AG10803 (cell line): ENCODE data around the gene CCHCR1.

Source experiments
- DNase-seq: peaks from one replicate; pipeline ENCODE4 v3.0.0; 2010; ENCODE audit warnings: low read depth
- H3K4me3 ChIP-seq: 2 replicates; pipeline ENCODE4 v1.5.1; 2011; ENCODE audit warnings: mild to moderate bottlenecking, low read length, control low read depth
- CTCF ChIP-seq: conservative IDR thresholded peaks from 2 replicates; pipeline ENCODE4 v1.5.1; 2011; ENCODE audit warnings: mild to moderate bottlenecking, low read length, control low read depth, inconsistent platforms

The CCHCR1 gene

GRCh38 chr6:31180500-31180899 lies 22.9 kb upstream of the CCHCR1 start:
- no peak for TF ChIP-seq CTCF
- peak; percentile 76 for DNase-seq
- H3K4me3 ChIP-seq = peak overlapping the region; percentile 58

- peak overlapping the region; percentile 58 for H3K4me3 ChIP-seq
- DNase-seq = no peak
- TF ChIP-seq CTCF = no peak
These were observed 22.3 kb upstream of the CCHCR1 start for GRCh38 chr6:31179896-31180295.

- TF ChIP-seq CTCF = no peak
- no peak for DNase-seq
- no peak overlapping the region for H3K4me3 ChIP-seq
These were observed 21.4 kb upstream of the CCHCR1 start for GRCh38 chr6:31179042-31179386.

- no peak for DNase-seq
- no peak for TF ChIP-seq CTCF
These were observed 20.8 kb upstream of the CCHCR1 start for GRCh38 chr6:31178143-31179041.

GRCh38 chr6:31175971-31176370 lies 18.4 kb upstream of the CCHCR1 start:
- DNase-seq = peak; percentile 57
- no peak for TF ChIP-seq CTCF

More at GRCh38 chr6:31178143-31179041, 20.8 kb upstream of the CCHCR1 start:
- no peak overlapping the region for H3K4me3 ChIP-seq

GRCh38 chr6:31174378-31174777 lies 16.8 kb upstream of the CCHCR1 start:
- no peak overlapping the region for H3K4me3 ChIP-seq
- no peak for DNase-seq
- TF ChIP-seq CTCF = no peak

More at GRCh38 chr6:31175971-31176370, 18.4 kb upstream of the CCHCR1 start:
- H3K4me3 ChIP-seq = no peak overlapping the region

- no peak for DNase-seq
- no peak for TF ChIP-seq CTCF
- no peak overlapping the region for H3K4me3 ChIP-seq
These were observed 15.8 kb upstream of the CCHCR1 start for GRCh38 chr6:31173406-31173805.
